DND-41 (cell line): Measurements from ENCODE around the gene PCNX2.

Experiments used
- ATAC-seq: fragments of 200-7000 bp; cut with Tn5 transposase; 3 replicates; pipeline ENCODE4 v1.9.1; 2021; ENCODE audit warnings: low read depth; ENCODE audit not compliant: insufficient read depth
- DNase-seq: peaks from one replicate; pipeline ENCODE4 v3.0.0-alpha.2; 2020
- H2AFZ ChIP-seq: 2 replicates; pipeline ENCODE4 v1.6.0; 2012; ENCODE audit warnings: low read depth, low read length
- H3K27ac ChIP-seq: 2 replicates; pipeline ENCODE4 v1.5.1; 2012; ENCODE audit warnings: low read length, inconsistent platforms
- H3K27me3 ChIP-seq: fragments of 200-600 bp; sonication (generic); 2 replicates; pipeline ENCODE4 v1.6.0; 2012; ENCODE audit warnings: low read length, mild to moderate bottlenecking, inconsistent platforms; ENCODE audit not compliant: insufficient read depth, poor library complexity
- H3K36me3 ChIP-seq: 2 replicates; pipeline ENCODE4 v1.5.1; 2012; ENCODE audit warnings: low read length, inconsistent platforms; ENCODE audit not compliant: insufficient read depth
- H3K4me1 ChIP-seq: 2 replicates; pipeline ENCODE4 v1.5.1; 2012; ENCODE audit warnings: mild to moderate bottlenecking, low read length; ENCODE audit not compliant: insufficient read depth
- H3K4me2 ChIP-seq: 2 replicates; pipeline ENCODE4 v1.6.0; 2012; ENCODE audit warnings: mild to moderate bottlenecking, moderate library complexity, low read length, inconsistent platforms; ENCODE audit not compliant: insufficient read depth
- H3K4me3 ChIP-seq, 2 experiments: fragments of 200-600 bp in 1 of 2; shearing (Covaris generic) in 1 of 2; 2 replicates each; pipeline ENCODE4 v1.5.1; 2012 to 2016; ENCODE audit warnings: inconsistent platforms in 2 of 2, low read length in 2 of 2, mild to moderate bottlenecking in 2 of 2, low read depth in 1 of 2, moderate library complexity in 1 of 2
- H3K79me2 ChIP-seq: 2 replicates; pipeline ENCODE4 v1.6.0; 2012; ENCODE audit warnings: low read length, inconsistent platforms; ENCODE audit not compliant: insufficient read depth
- H3K9ac ChIP-seq: 2 replicates; pipeline ENCODE4 v1.6.0; 2012; ENCODE audit warnings: low read depth, mild to moderate bottlenecking, inconsistent platforms, low read length, moderate library complexity
- H3K9me3 ChIP-seq: 2 replicates; pipeline ENCODE4 v1.5.1; 2012; ENCODE audit warnings: low read length, moderate library complexity, mild to moderate bottlenecking, inconsistent platforms; ENCODE audit not compliant: insufficient read depth, severe bottlenecking
- H4K20me1 ChIP-seq: 2 replicates; pipeline ENCODE4 v1.6.0; 2012; ENCODE audit warnings: low read length; ENCODE audit not compliant: insufficient read depth
- CTCF ChIP-seq: IDR thresholded peaks from 2 replicates; pipeline ENCODE4 v1.5.1; 2012; ENCODE audit warnings: borderline replicate concordance, low read length, moderate library complexity, mild to moderate bottlenecking; ENCODE audit not compliant: poor library complexity, severe bottlenecking; ENCODE audit errors: extremely low read depth
- EZH2 ChIP-seq: IDR thresholded peaks from 3 replicates; pipeline ENCODE4 v1.6.1; 2012; ENCODE audit warnings: borderline replicate concordance, low read depth, mild to moderate bottlenecking, moderate library complexity, low read length, inconsistent platforms; ENCODE audit not compliant: severe bottlenecking

PCNX2 gene

GRCh38 chr1:233078396-233078795, 217.1 kb downstream of the PCNX2 start:
- Histone ChIP-seq H3K9ac (no peak overlapping the region), H3K4me3 (no peak overlapping the region), H3K4me1 (no peaks in the 10 kb centered on the region), H3K79me2 (no peaks in the 10 kb centered on the region), H3K36me3 (no peaks in the 10 kb centered on the region), H3K27ac (no peak overlapping the region), H3K27me3 (no peaks in the 10 kb centered on the region), H3K4me2 (no peak overlapping the region), H2AFZ (no peak overlapping the region), H4K20me1 (no peaks in the 10 kb centered on the region), H3K9me3 (peaks cover 2% of the 10 kb centered on the region)
- no peak for ATAC-seq
- no peak for TF ChIP-seq CTCF
- TF ChIP-seq EZH2: no peak
- no peak for DNase-seq

GRCh38 chr1:233075915-233076295, 219.6 kb downstream of the PCNX2 start:
- no peaks in the 10 kb centered on the region for H3K79me2 ChIP-seq
- H3K9me3 ChIP-seq: peaks cover 2% of the 10 kb centered on the region
- H3K9ac ChIP-seq: no peak overlapping the region
- H3K36me3 ChIP-seq: no peaks in the 10 kb centered on the region
- no peak for TF ChIP-seq CTCF
- no peak for TF ChIP-seq EZH2
- H3K27ac ChIP-seq: no peak overlapping the region
- no peaks in the 10 kb centered on the region for H3K27me3 ChIP-seq
- H3K4me1 ChIP-seq: no peaks in the 10 kb centered on the region
- H3K4me2 ChIP-seq: no peak overlapping the region
- H4K20me1 ChIP-seq: no peaks in the 10 kb centered on the region
- DNase-seq (no peak), ATAC-seq (no peak)
- no peak overlapping the region for H3K4me3 ChIP-seq
- no peak overlapping the region for H2AFZ ChIP-seq

- H3K9ac ChIP-seq: no peak overlapping the region
- TF ChIP-seq EZH2: no peak
- no peak for TF ChIP-seq CTCF
- H3K4me2 ChIP-seq: no peak overlapping the region
These were observed 229.4 kb downstream of the PCNX2 start for GRCh38 chr1:233066087-233066486.

GRCh38 chr1:233065685-233066084, 229.8 kb downstream of the PCNX2 start:
- ATAC-seq: no peak
- Histone ChIP-seq H3K27ac (no peak overlapping the region), H3K9ac (no peak overlapping the region), H3K79me2 (no peaks in the 10 kb centered on the region), H3K4me3 (no peak overlapping the region), H3K9me3 (peaks cover 20% of the 10 kb centered on the region), H3K4me1 (no peaks in the 10 kb centered on the region), H2AFZ (no peak overlapping the region), H3K27me3 (no peaks in the 10 kb centered on the region), H4K20me1 (no peaks in the 10 kb centered on the region), H3K36me3 (peaks cover 4% of the 10 kb centered on the region; the same call in 1 of the 2 replicates), H3K4me2 (no peak overlapping the region)
- DNase-seq: no peak
- TF ChIP-seq EZH2 (no peak), CTCF (no peak)

More at GRCh38 chr1:233066087-233066486, 229.4 kb downstream of the PCNX2 start:
- H3K4me3 ChIP-seq: no peak overlapping the region
- H3K27me3 ChIP-seq: no peaks in the 10 kb centered on the region
- no peak overlapping the region for H2AFZ ChIP-seq
- H3K36me3 ChIP-seq: peaks cover 4% of the 10 kb centered on the region; the same call in 1 of the 2 replicates
- no peaks in the 10 kb centered on the region for H4K20me1 ChIP-seq
- DNase-seq (no peak), ATAC-seq (no peak)
- H3K27ac ChIP-seq: no peak overlapping the region
- H3K4me1 ChIP-seq: no peaks in the 10 kb centered on the region
- peaks cover 20% of the 10 kb centered on the region for H3K9me3 ChIP-seq
- H3K79me2 ChIP-seq: no peaks in the 10 kb centered on the region
